HG03575 (cell line): ENCODE results near the gene WWOX.

Experiments
- ATAC-seq: cut with Tn5 transposase; IDR thresholded peaks from one replicate; pipeline ENCODE4 v1.9.1; 2021; ENCODE audit not compliant: unreplicated experiment, insufficient number of reproducible peaks, low FRiP score; ENCODE audit errors: extremely low read depth

The WWOX gene

DNA sequence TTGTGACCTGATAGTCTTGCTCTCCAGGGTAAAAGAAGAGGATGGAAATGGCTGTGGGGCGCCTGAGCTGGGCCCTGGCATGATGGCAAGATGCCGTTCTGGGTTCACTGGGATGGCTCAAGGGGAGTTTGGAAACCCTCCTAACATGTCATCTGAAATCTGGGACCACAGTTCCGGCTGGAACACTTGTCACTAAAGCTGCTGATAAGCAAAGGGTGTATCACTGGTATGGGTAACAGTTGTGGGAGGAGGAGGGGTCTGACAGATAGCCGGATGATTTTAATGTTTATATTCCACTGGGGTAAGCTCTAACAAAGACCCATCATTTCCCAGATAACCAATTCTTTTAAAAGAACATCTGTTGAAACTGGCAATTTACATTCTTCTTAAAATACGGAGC, 390.2 kb downstream of the WWOX start:
- no peak for ATAC-seq

DNA sequence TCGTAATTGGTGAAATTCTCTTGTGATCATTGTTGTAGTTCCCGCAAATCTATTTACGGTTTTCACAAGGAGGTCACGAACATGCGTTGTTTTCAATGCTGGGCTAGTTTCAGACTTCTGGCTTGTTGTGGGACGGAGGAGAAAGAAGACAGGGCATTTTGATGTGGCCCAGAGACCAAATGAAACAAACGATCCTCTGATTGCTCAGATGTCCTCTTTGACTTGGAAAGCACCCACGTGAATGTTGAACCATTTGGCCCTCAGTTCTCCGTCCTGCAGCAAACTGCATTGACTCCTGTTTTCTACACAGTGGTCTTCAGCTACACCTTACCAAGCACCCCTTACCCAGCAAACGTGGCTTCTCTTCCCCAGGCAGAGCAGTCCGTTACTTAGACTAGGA, 391.0 kb downstream of the WWOX start:
- ATAC-seq: no peak

DNA sequence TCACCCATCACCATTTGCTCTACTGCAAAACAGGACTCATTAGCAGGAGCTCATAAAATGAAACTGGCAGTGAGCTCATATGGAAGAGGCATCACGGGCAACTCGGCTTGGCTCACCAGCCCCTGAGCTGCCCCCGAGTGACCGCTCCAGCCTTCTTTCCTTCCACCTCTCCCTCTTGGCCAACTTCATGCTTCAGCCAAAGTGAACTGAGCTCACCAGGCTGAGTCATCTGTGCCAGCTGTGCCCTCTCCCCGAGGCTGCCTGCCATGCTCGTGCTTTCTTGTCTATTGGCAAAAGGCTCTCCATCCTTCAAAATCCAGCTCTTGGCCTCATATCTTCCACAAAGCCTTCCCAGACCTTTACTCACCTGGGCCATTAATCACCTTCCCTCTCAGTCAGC, 391.4 kb downstream of the WWOX start:
- no peak for ATAC-seq

DNA sequence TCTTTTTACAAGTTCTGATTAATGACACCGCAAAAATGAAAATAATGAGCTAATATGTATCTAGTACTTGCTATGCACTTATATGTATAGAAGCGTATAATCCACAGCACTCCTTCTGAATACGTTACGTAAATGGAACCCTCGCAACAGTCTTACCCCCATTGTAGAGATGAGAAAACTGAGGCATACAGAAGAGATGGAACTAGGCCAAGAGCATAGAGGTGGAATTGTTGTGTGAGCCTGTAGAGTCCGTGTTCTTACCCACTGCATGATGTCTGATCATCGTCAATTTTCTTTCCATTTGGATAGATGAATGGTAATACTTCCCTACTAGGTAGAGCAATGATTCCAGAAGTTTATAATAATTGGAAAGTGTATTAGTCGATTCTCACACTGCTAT, 394.1 kb downstream of the WWOX start:
- no peak for ATAC-seq

DNA sequence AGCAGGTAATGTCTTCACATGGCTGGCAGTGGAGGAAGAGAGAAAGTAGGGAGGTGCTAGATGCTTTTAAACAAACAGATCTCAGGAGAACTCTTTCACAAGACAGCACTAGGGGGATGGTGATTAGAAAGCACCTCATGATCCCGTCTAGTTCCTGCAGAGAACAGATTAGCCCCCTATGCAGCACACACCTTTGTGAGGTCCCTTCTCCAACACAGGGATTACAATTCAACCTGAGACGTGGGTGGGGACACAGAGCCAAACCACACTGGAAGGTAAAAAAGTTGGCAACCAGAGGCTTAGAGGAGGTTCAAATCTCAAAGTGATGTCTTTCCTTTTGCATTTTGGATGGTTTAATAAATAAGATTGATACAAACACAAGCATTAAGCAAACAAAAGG, 394.7 kb downstream of the WWOX start:
- ATAC-seq: no peak

DNA sequence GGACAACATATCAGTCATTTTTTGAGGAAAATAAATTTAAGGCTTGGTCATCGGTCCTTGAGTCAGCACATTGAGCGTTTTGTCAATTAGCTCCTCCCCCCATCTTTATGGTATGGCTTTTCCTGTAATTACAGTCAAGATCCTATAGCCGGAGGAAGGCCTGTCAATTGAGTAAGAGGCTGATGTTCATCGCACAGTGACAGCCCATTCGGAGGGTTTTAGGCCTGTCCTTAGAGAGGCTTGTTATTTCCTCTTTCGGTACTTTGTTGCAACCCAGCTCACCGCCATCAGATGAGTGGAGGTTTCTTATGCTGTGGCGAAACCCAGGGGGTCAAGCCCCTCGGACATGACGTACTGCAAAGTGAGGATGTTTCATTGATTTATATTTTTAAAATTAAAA, 395.2 kb downstream of the WWOX start:
- no peak for ATAC-seq

DNA sequence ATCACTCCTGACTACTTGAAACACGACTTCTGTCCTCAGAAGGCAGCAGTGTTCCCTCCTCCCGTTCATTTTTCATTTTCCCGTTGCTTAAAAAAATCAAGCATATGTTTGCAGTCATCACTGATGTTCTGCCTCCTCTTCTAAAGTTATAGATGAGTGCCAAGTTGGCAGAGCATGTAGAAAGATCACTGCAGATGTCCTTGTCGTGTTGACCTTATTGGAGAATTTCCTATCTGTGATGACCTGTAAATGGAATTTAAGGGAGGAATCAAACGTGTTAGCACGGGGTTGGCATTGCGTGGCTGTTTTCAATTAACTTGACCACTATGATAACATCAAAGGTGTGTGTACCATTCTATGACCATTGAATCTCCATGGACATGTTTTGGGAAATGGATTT, 396.7 kb downstream of the WWOX start:
- no peak for ATAC-seq

DNA sequence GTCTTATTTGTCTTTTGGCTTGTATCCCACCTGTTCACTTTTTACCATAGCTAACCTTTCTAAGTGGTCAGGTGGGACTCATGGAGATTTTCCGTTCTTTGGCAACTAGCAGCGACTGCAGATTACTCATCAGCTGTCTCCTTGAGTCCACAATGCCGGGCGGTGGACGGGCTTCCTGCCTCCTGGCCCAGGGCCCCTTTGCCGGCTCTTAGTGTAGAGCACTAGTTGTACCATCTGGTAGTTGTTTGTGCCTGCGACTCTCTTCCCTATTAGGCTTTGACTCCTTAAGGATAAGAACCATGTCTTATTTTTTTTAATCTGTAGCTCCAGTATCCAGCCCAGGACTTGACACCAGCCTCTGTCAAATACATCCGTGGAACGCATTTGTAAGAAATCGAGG, 399.9 kb downstream of the WWOX start:
- ATAC-seq: no peak

DNA sequence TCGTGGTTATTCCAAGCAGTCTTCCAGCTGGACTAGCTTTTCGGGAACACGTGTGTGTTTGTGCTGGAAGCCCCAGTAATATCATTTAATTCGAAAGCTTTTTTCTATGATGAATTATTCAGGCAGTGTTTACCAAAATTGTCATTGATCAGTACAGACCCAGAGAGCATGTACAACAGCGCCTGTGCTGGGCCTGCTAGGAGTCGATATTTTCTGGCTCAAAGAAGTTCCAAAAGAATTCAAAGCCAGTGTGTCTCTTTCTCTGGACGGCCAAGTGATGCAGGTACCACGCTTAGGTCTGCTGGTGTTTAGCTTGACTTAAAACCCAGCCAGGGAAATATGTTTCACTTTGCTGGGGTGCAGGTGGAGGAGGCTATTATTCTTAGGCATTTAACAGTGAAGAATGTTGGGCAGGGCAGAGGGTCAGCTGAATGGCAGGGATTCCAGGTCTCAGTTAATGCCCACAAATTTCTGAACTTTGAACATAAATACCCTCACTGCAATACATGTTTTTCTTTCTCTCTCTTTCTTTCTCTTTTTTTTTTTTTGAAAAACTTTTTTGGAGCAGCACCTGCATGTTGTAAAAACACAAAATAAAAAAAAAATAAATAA, 401.3 kb downstream of the WWOX start:
- no peak for ATAC-seq

DNA sequence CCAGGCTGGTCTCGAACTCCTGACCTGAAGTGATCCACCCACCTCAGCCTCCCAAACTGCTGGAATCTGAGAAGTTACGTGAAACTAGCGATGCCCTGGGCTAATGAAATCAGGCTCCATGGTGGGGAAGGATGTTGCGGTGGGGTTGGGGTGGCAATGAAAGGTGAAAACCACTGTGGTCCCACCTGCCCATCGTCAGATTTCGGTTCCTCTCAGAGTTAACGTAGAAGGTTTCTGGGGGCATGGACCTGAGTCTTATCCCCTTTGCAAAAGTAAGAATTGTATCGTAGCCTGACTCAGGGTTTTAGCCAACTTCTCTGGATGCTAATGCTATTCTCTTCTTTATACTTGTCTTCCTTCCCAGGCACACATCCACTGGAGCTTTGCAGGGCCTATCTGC, 402.3 kb downstream of the WWOX start:
- no peak for ATAC-seq

DNA sequence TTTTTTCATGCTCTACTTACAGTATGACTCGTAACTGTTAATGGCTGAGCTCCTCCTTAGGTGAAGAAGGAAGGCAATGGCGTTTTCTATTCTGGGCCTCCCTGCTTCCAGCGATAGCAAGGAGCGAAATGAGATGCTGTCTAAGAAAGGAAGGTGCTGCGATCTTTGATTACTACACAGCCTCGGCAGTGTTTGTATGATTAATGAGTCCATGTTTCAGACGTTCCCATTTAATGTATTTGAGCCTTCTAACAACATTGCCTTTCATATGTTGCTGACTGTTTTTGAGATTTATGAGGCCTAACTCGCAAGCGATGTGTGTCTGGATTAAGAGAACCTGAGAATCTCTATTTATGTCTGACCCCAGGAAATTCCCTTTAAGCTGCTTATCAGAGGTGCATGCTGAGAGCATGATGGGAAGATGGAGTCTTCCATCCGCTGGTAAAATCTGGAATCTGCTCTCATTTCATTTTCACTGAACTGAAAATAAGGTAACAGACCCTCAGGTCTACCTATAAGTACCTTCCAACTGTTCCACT, 403.4 kb downstream of the WWOX start:
- no peak for ATAC-seq

DNA sequence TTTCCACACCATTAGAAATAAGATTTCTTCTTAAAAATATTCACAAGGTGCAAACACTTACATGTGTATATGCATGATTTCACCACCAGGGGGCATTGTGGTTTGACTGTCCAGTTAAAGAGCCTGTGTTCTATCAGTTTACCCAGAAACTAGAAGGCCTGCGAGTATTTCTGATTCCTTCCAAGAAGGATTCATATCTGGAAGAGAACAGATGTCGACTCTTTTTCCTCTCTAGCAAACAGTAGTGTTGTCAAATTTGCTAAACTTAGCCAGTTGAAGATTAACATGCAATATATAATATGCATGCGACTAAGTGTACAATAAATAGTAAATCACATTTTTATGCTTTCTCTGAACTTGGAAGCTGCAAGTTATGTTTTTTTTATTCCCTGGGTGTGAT, 404.1 kb downstream of the WWOX start:
- no peak for ATAC-seq

DNA sequence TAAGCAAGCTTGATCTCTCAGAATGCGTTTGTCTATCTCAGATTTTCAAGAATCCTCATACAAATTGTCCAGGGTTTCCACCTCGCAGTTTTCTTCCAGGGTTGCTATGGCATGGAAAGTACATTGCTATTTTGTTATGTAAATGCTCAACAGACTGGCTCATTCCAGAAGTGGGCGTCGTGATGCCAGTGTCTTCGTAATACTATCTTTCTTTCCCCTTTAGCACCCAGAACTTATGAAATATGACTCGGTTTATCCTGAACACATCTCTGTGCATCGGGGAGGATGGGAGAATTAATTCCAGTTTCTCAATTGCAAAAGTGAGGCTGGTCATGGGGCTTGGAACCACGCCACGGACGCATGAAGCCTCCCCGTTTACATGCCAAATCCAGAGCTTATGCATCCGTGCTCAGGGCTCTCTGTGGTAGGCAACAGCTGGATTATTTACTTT, 405.0 kb downstream of the WWOX start:
- no peak for ATAC-seq

DNA sequence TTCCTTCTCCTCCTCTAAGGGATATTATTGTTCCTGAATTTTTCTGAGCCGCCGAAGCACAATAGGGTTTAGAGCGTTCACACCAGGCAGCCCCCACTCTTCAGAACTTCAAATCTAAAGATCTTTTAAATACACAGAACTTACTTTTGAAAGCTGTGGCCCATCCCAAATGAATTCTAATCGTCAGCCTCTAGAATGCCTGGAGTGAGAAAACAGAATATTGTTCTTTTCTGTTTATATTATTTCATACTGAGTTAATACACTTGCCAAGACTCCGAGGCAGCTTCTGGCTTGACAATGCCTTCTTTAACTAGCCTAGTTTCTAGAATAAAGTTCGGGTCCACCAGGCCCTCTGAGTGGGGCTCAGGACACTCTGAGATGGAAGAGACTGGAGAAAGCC, 405.6 kb downstream of the WWOX start:
- ATAC-seq: no peak

DNA sequence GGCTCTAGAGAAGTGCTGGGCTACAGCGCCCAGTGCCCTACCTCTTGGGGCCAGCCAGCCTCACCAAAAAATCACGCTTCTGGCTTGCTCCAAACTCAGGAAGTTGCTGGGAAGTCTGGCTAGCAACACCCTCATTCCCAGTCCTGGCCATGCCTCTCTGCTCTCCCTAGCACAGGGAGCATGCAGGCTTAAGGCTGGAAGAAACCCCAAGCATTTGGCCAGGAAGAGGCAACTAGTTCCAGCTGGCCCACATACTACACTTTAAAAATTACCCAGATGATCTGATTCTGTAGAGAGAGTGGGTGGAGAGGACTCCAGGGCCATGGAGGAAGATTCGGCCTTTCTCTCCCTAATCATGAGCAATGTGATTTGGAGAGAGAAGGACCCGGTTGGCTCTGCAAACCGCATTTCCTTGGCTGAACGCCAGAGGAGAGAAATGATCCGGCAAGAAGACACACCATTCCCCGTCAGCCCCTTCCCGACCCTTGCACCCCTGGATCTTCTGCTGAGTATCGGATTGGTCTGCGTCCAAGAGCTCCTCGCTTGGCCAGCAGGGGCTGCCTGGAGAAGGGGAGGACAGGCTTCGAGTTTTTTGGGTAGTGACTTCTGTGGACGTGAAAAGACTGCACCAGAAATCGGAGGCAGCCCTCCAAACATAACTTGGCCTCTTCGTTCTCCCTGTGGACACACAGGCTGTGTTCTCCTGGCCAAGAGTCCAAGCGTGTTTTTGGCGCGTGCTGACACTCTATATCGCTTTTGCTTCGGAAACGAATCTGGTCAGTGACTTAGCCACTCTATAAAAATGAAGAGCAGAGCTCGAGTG, 406.3 kb downstream of the WWOX start:
- ATAC-seq: no peak

DNA sequence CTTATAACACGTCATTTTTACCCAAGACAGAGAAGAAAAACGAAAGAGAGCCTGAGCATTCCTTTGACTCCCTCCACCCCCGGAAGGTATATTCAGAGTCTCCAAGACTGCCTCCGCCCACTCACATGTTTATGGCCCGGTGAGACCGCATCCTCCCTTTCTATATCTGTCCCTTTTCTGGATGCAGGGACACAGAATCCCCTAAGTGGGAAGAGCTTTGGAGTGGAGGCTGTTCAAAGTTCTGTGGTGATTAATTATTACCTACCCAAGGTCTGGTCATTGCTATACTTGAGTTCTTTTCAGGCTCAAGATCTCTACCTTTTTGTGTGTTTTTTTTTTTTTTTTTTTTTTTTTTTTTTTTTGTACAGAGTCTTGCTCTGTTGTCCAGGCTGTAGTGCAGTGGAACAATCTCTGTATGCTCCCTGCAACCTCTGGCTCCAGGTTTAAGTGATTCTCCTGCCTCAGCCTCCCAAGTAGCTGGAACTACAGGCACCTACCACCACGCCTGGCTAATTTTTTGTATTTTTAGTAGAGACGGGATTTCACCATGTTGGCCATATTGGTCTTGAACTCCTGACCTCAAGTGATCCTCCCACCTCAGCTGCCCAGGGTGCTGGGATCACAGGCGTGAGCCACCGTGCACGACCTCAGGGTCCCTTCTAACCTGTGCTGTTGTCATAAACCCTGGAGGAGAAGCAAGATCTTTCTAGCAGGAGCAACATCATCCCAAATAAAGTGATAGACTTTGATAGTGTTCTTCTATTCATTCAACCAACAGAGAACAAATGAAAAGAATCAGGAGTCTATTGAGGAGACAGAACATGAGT, 407.1 kb downstream of the WWOX start:
- ATAC-seq: no peak

DNA sequence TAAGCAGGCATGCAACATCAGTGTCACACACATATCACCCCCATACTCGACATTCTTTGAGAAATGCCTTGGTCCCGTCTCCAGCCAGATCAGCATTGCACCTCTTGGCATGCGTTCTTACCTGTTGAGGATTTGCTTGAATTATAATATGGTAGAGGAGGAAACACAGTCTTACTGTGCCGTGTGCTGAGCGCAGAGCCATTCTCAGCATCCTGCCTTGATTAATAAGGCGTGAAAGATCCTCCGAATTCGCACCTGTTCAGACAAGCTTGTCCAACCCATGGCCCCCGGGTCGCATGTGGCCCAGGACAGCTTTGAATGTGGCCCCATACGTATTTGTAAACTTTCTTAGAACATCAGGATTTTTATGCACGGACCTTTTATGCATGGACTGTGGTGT, 408.1 kb downstream of the WWOX start:
- no peak for ATAC-seq

DNA sequence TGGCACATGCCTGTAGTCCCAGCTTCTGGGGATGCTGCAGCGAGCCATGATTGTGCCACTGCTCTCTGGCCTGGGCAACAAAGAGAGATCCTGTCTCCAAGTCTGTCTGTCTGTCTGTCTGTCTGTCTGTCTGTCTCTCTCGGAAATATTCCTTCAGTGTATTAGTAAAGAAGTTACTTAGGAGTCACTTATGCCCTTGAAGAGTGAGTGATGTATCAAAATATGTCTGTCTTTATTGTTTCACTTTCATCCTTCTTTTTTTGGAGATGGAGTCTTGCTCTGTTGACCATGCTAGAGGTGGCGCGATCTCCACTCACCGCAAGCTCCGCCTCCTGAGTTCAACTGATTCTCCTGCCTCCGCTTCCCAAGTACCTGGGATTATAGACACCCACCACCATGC, 410.5 kb downstream of the WWOX start:
- no peak for ATAC-seq

DNA sequence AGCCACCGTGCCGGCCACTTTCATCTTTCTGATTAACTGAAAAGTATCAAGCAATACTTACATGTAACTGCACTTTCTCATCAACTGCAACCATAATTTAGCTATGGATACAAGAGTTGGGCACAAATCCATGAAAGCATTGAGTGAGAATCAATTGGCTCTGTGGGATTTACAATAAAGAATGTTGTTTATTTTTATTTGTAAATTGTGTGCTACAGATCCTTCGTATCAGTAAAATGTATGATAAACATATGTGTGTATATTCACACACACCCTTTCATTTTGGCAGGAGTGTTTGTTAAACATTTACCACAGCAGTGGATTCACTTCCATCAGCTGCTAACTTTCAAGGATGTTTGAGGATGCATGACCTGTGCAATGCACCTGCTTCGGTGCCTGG, 411.0 kb downstream of the WWOX start:
- ATAC-seq: no peak

DNA sequence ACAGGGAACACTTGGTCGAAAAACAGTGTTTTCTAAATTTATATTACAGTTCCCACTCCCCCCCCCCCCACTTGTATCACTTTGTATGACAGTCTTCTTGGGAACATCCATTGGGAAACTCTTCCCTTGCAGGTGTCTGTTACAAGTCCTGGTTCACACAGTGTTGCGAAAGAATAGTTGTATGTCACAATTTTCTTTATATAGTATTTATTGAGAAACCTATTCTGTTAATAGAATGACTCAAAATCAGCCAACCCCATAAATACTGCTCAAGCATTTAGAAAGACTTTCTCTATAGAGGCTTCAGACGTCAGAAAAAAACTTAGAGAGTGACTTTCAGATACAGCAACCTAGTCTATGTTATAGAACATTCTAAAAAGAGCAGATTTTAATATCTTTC, 414.4 kb downstream of the WWOX start:
- ATAC-seq: no peak
